Measurements from ENCODE around the gene MTREX. TPM values are rescaled to one million over a fixed set of nuclear protein-coding genes. Genes with fewer than 3 reads are reported as not detected.

MTREX gene
- total RNA-seq, 1 experiment from 2014 or later: 123 TPM

- Histone ChIP-seq H3K27ac (ENCODE audit: insufficient read length, low read depth, low read length) (no peak overlapping the region), H2BK20ac (ENCODE audit: low read depth, low read length, poor library complexity, severe bottlenecking) (no peak overlapping the region)
- peaks cover 23 to 64% (median 28%) of the 10 kb centered on the region in 3 experiments for H3K36me3 Mint-ChIP-seq (ENCODE audit: insufficient read depth in 1 of 3, low read depth in 3 of 3)
Observed at GRCh38 chr5:55418994-55419968, 111.5 kb downstream of the MTREX start.

More at GRCh38 chr5:55418994-55419968, 111.5 kb downstream of the MTREX start:
- Histone ChIP-seq H3K79me1 (ENCODE audit: insufficient read depth, low read depth, low read length, poor library complexity, severe bottlenecking) (no peaks in the 10 kb centered on the region), H4K91ac (ENCODE audit: insufficient read length, low read depth, low read length) (no peak overlapping the region), H4K5ac (ENCODE audit: insufficient read length, low read depth, low read length) (no peak overlapping the region), H3T11ph (ENCODE audit: low read length) (no peak overlapping the region), H3K4ac (ENCODE audit: low read depth, low read length) (no peak overlapping the region), H3K56ac (ENCODE audit: insufficient read length, low read depth, low read length) (no peak overlapping the region), H3K14ac (ENCODE audit: insufficient read depth, low read length) (no peak overlapping the region), H3K9me3 (ENCODE audit: control insufficient read depth, low read depth, low read length) (no peaks in the 10 kb centered on the region), H3K79me2 (ENCODE audit: insufficient read depth, low read length) (no peaks in the 10 kb centered on the region), H2AK5ac (ENCODE audit: insufficient read length, low read length) (no peak overlapping the region), H2BK15ac (ENCODE audit: low read depth, low read length) (no peak overlapping the region), H2BK120ac (ENCODE audit: low read depth, low read length, poor library complexity, severe bottlenecking) (no peak overlapping the region), H4K20me1 (ENCODE audit: control insufficient read depth, insufficient read depth, insufficient read length) (no peaks in the 10 kb centered on the region), H2AFZ (ENCODE audit: low read length) (no peak overlapping the region), H2BK12ac (ENCODE audit: insufficient read length, low read depth, low read length) (no peak overlapping the region), H3K18ac (ENCODE audit: insufficient read length, low read depth, low read length) (no peak overlapping the region), H3K23me2 (ENCODE audit: insufficient read length, low read depth, low read length, poor library complexity, severe bottlenecking) (no peaks in the 10 kb centered on the region), H3K9ac (ENCODE audit: extremely low read depth, insufficient read length, low read length) (no peak overlapping the region), H3K23ac (ENCODE audit: insufficient read length, low read depth, low read length) (no peak overlapping the region), H4K8ac (replicated peaks; ENCODE audit: insufficient read length, low read depth, low read length) (no peak overlapping the region), H3K27me3 (ENCODE audit: insufficient read depth, low read length) (no peaks in the 10 kb centered on the region), H2BK5ac (ENCODE audit: insufficient read length, low read length) (no peak overlapping the region), H3K4me2 (ENCODE audit: insufficient read depth, insufficient read length, low read length) (no peak overlapping the region), H3K4me1 (ENCODE audit: insufficient read depth, low read length) (no peaks in the 10 kb centered on the region; the same call in 1 of the 2 replicates)
- H3K4me3 Mint-ChIP-seq: no peak overlapping the region
- DNase-seq: no peak
- no peaks in the 10 kb centered on the region for H3K9me3 Mint-ChIP-seq
- peaks cover 6 to 15% of the 10 kb centered on the region in 2 experiments for H3K4me1 Mint-ChIP-seq
- no peak for TF ChIP-seq CTCF (conservative IDR thresholded peaks at IDR 0.05)
- peak overlapping the region; percentile 15 to 80 (median 71); a peak in 5 of 7 replicates for H3K27ac Mint-ChIP-seq
- H3K27me3 Mint-ChIP-seq (ENCODE audit: low read depth): no peaks in the 10 kb centered on the region; the same call in 1 of the 2 replicates
